ENCODE data around the gene MAP2.

- TF ChIP-seq POLR2AphosphoS5 (IDR thresholded peaks at IDR 0.05; ENCODE audit: low read depth, low read length) (no peak), POLR2A (IDR thresholded peaks at IDR 0.05; ENCODE audit: low read depth, low read length) (no peak), SPI1 (IDR thresholded peaks at IDR 0.05; ENCODE audit: low read depth, low read length) (0 out of 2 replicates have a peak, but pooled peaks have one; percentile 19), POU2F2 (IDR thresholded peaks at IDR 0.05; ENCODE audit: low read depth, low read length) (no peak), TAF1 (IDR thresholded peaks at IDR 0.05; ENCODE audit: low read depth, low read length) (no peak), PAX5 (IDR thresholded peaks at IDR 0.05; ENCODE audit: insufficient read depth, low read length, severe bottlenecking) (no peak)
Observed at GRCh38 chr2:209456489-209456888, 32.6 kb downstream of the MAP2 start.

Measured in GM12891 (cell line).